Measurements from ENCODE around the gene CLCN7. TPM values are rescaled to one million over a fixed set of nuclear protein-coding genes. Genes with fewer than 3 reads are reported as not detected.

The CLCN7 gene
- total and polyA plus RNA-seq, 2 of the 4 experiments (the other 2 are of a cell fraction) = 10.8 to 45.2 TPM

- Histone ChIP-seq H3K4me3 (ENCODE audit: insufficient read depth, low read depth, low read length) (peak overlapping the region; percentile 94), H2BK15ac (ENCODE audit: low read depth, low read length) (no peak overlapping the region), H4K5ac (ENCODE audit: low read depth, low read length) (peak overlapping the region; percentile 84), H4K91ac (ENCODE audit: insufficient read depth, low read depth, low read length) (peak overlapping the region; percentile 81), H2BK20ac (ENCODE audit: low read depth, low read length) (no peak overlapping the region), H2AK9ac (replicated peaks; ENCODE audit: low read depth, low read length, poor library complexity) (peak overlapping the region; percentile 99), H3K9me1 (ENCODE audit: insufficient read depth, low read length) (peaks cover 8% of the 10 kb centered on the region; the same call in 1 of the 2 replicates), H3K9me3 (ENCODE audit: control insufficient read depth, insufficient read depth, low read length) (peaks cover 3% of the 10 kb centered on the region; the same call in 1 of the 2 replicates), H4K20me1 (ENCODE audit: insufficient read depth, low read length) (peaks cover 13% of the 10 kb centered on the region; the same call in 1 of the 2 replicates), H4K8ac (ENCODE audit: low read depth in 2 of 2, low read length in 2 of 2) (peak overlapping the region; percentile 99 to 100), H3K27me3 (ENCODE audit: control insufficient read depth, insufficient read depth, low read length) (no peaks in the 10 kb centered on the region), H3K56ac (ENCODE audit: extremely low read depth, insufficient read depth, low read length) (peak overlapping the region; percentile 67; the same call in 1 of the 2 replicates), H3K4me1 (ENCODE audit: control insufficient read depth, insufficient read depth, low read length) (0 out of 2 replicates have a peak, but pooled peaks cover 7% of the 10 kb centered on the region), H2BK5ac (ENCODE audit: low read depth, low read length, poor library complexity, severe bottlenecking) (no peak overlapping the region), H3K4me2 (ENCODE audit: low read depth, low read length) (peak overlapping the region; percentile 68), H3K23ac (ENCODE audit: low read depth, low read length) (peak overlapping the region; percentile 69), H3K27ac (ENCODE audit: insufficient read depth, low read length) (peak overlapping the region; percentile 83), H3K79me1 (ENCODE audit: low read depth in 1 of 2, low read length in 2 of 2) (peaks cover 18 to 39% of the 10 kb centered on the region in 2 experiments), H2AK5ac (ENCODE audit: low read depth, low read length) (peak overlapping the region; percentile 87), H3K18ac (ENCODE audit: low read depth, low read length) (no peak overlapping the region; the same call in 1 of the 2 replicates), H3K4ac (ENCODE audit: low read depth, low read length) (peak overlapping the region; percentile 89), H3K14ac (replicated peaks; ENCODE audit: low read depth, low read length) (peak overlapping the region; percentile 60), H2BK120ac (ENCODE audit: low read depth, low read length) (peak overlapping the region; percentile 30; the same call in 1 of the 2 replicates), H2AFZ (replicated peaks; ENCODE audit: low read length, poor library complexity) (peak overlapping the region; percentile 99), H3K36me3 (ENCODE audit: control insufficient read depth, insufficient read depth, low read length) (peaks cover 3% of the 10 kb centered on the region; the same call in 1 of the 2 replicates), H3K9ac (ENCODE audit: low read depth, low read length) (peak overlapping the region; percentile 78)
- CTCF ChIA-PET = no interaction called here
- 70% methylated on average over 14 of the region's 15 CpGs; no CpG with 5 or more reads in 1 of the 2 experiments for WGBS, 2 experiments (ENCODE audit: extremely low coverage in 2 of 2, insufficient read length in 1 of 2)
- intact Hi-C loops (cut with micrococcal nuclease) (loop anchor here (10.0 kb wide), 1 partner anchor 51 kb away; the partner anchor contains the start of gene UQCC4), dilution Hi-C loops (cut with HindIII; ENCODE audit: low sequenced_read_pairs, unreplicated experiment) (no loop called here), in situ Hi-C loops (cut with MboI; ENCODE audit: low sequenced_read_pairs) (no loop called here)
- BruUV-seq (replicated peaks) = no TSS peak
- DNase-seq (no peak), ATAC-seq (ENCODE audit: low read depth) (no peak)
- POLR2A ChIA-PET (ENCODE audit: unreplicated experiment) = no interaction called here
- no peak for TF ChIP-seq SMC3 (IDR thresholded peaks at IDR 0.05; ENCODE audit: low read depth, low read length)
- TF ChIP-seq MAZ (IDR thresholded peaks at IDR 0.05; ENCODE audit: borderline replicate concordance, low read depth, low read length) = no peak
Observed at GRCh38 chr16:1475552-1476114, 805 bp upstream of the CLCN7 start.

Data from IMR-90 (cell line).